ENCODE data around the gene GRIPAP1.

DNA sequence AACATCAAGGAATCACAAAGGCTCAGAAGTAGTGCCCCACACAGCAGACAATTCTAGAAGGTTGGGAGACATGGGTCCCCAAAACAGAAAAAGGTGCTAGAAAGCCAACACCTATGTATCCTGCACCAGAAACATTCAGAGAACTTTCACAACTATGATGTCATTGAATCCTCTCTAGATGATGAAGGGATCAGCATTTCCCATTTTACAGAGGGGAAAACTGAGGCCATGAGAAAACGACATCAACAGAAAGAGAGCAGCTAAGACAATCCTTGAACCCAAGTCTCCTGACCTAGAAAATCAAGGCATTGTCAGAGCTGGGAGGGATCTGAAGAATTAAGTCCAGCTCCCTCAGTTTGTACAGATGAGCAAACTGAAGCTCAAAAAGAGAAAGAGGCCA lies 33.7 kb downstream of the GRIPAP1 start:
- TF ChIP-seq, protein P1, sequence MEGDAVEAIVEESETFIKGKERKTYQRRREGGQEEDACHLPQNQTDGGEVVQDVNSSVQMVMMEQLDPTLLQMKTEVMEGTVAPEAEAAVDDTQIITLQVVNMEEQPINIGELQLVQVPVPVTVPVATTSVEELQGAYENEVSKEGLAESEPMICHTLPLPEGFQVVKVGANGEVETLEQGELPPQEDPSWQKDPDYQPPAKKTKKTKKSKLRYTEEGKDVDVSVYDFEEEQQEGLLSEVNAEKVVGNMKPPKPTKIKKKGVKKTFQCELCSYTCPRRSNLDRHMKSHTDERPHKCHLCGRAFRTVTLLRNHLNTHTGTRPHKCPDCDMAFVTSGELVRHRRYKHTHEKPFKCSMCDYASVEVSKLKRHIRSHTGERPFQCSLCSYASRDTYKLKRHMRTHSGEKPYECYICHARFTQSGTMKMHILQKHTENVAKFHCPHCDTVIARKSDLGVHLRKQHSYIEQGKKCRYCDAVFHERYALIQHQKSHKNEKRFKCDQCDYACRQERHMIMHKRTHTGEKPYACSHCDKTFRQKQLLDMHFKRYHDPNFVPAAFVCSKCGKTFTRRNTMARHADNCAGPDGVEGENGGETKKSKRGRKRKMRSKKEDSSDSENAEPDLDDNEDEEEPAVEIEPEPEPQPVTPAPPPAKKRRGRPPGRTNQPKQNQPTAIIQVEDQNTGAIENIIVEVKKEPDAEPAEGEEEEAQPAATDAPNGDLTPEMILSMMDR (IDR thresholded peaks at IDR 0.05) = no peak
- TF ChIP-seq POLR2A (IDR thresholded peaks at IDR 0.05) = no peak

Measured in body of pancreas (tissue), 4 donors.